MM.1S (cell line): Measurements from ENCODE around the gene GALC.

Source experiments
- DNase-seq: peaks from one replicate; pipeline ENCODE4 v3.0.0-alpha.2; 2015
- H2AFZ ChIP-seq: fragments of 300-600 bp; sonication (generic); 2 replicates; pipeline ENCODE4 v1.6.0; 2016; ENCODE audit warnings: antibody characterized with exemption, low read length
- H3F3A ChIP-seq: fragments of 300-600 bp; sonication (generic); 2 replicates; pipeline ENCODE4 v1.6.1; 2016; ENCODE audit warnings: mild to moderate bottlenecking, antibody characterized with exemption, low read length, moderate library complexity, mixed read lengths; ENCODE audit not compliant: insufficient read depth
- H3K27ac ChIP-seq: fragments of 300-600 bp; sonication (generic); 2 replicates; pipeline ENCODE4 v1.5.1; 2016; ENCODE audit warnings: mild to moderate bottlenecking, low read length
- H3K27me3 ChIP-seq: fragments of 300-600 bp; sonication (generic); replicated peaks from 2 replicates; pipeline ENCODE4 v1.6.0; 2016; ENCODE audit warnings: low read length; ENCODE audit not compliant: insufficient read depth
- H3K36me3 ChIP-seq: fragments of 300-600 bp; sonication (generic); replicated peaks from 2 replicates; pipeline ENCODE4 v1.6.1; 2016; ENCODE audit warnings: mild to moderate bottlenecking, low read length, mixed read lengths; ENCODE audit not compliant: insufficient read depth
- H3K4me1 ChIP-seq: fragments of 300-600 bp; sonication (generic); 2 replicates; pipeline ENCODE4 v1.6.1; 2016; ENCODE audit warnings: low read length, mixed read lengths
- H3K4me2 ChIP-seq: fragments of 300-600 bp; sonication (generic); 2 replicates; pipeline ENCODE4 v1.6.0; 2016; ENCODE audit warnings: low read depth, low read length
- H3K4me3 ChIP-seq: fragments of 300-600 bp; sonication (generic); 2 replicates; pipeline ENCODE4 v1.5.1; 2016; ENCODE audit warnings: low read length, mixed read lengths
- H3K79me2 ChIP-seq: fragments of 300-600 bp; sonication (generic); 2 replicates; pipeline ENCODE4 v1.6.1; 2016; ENCODE audit warnings: mixed run types, low read length, mixed read lengths
- H3K9ac ChIP-seq: fragments of 300-600 bp; sonication (generic); 2 replicates; pipeline ENCODE4 v1.6.1; 2016; ENCODE audit warnings: low read length, mixed read lengths
- H3K9me2 ChIP-seq: fragments of 300-600 bp; sonication (generic); replicated peaks from 2 replicates; pipeline ENCODE4 v1.6.1; 2016; ENCODE audit warnings: mild to moderate bottlenecking, low read length, mixed read lengths; ENCODE audit not compliant: insufficient read depth
- H3K9me3 ChIP-seq: fragments of 300-600 bp; sonication (generic); replicated peaks from 2 replicates; pipeline ENCODE4 v1.6.1; 2016; ENCODE audit warnings: mild to moderate bottlenecking, low read length, mixed read lengths; ENCODE audit not compliant: insufficient read depth
- H4K20me1 ChIP-seq: fragments of 300-600 bp; sonication (generic); 2 replicates; pipeline ENCODE4 v1.6.1; 2016; ENCODE audit warnings: mild to moderate bottlenecking, low read length, moderate library complexity, mixed read lengths; ENCODE audit not compliant: insufficient read depth
- EZH2 ChIP-seq: fragments of 300-600 bp; sonication (generic); optimal IDR thresholded peaks from 2 replicates; pipeline ENCODE3; 2017; ENCODE audit warnings: low read depth, mild to moderate bottlenecking, antibody characterized with exemption, low read length, mixed read lengths
- EZH2phosphoT487 ChIP-seq: fragments of 300-600 bp; sonication (generic); IDR thresholded peaks from 2 replicates; pipeline ENCODE4 v1.6.1; 2018; ENCODE audit warnings: antibody characterized with exemption, low read length
- TF ChIP-seq, protein P1 (sequence below): fragments of 300-600 bp; sonication (generic); IDR thresholded peaks from 2 replicates; pipeline ENCODE4 v1.5.1; 2016; ENCODE audit warnings: antibody characterized with exemption, low read length, mixed read lengths

GALC gene

DNA sequence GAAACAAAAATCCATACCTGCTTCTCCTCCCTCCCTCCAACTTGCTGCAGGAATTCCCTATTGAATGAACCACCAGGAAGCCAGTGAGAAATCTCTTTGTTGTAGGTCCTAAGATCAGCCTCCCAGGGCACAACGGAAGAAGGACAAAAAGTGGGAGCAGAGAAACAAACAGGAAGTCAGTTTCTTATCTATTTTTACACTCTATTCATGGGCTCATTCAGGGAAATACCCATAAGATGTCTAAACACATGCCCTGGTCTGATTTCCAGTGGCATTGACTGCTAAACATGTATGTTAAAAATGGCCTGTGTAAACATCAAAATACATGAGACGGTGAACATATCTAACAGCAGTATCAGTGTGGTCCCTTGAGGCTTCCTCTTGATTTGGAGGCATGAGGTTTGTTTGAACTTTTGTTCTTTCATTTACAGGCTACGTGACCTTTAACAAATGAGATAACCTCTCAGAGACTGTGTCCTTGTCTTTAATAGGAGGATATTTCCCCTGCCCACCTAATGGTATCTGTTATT is 30.7 kb upstream of the GALC start:
- H3K9me3 ChIP-seq: no peaks in the 10 kb centered on the region
- no peaks in the 10 kb centered on the region for H4K20me1 ChIP-seq
- H3K27me3 ChIP-seq: no peaks in the 10 kb centered on the region
- no peaks in the 10 kb centered on the region for H3F3A ChIP-seq
- TF ChIP-seq EZH2 (no peak), EZH2phosphoT487 (no peak)
- TF ChIP-seq, protein P1, sequence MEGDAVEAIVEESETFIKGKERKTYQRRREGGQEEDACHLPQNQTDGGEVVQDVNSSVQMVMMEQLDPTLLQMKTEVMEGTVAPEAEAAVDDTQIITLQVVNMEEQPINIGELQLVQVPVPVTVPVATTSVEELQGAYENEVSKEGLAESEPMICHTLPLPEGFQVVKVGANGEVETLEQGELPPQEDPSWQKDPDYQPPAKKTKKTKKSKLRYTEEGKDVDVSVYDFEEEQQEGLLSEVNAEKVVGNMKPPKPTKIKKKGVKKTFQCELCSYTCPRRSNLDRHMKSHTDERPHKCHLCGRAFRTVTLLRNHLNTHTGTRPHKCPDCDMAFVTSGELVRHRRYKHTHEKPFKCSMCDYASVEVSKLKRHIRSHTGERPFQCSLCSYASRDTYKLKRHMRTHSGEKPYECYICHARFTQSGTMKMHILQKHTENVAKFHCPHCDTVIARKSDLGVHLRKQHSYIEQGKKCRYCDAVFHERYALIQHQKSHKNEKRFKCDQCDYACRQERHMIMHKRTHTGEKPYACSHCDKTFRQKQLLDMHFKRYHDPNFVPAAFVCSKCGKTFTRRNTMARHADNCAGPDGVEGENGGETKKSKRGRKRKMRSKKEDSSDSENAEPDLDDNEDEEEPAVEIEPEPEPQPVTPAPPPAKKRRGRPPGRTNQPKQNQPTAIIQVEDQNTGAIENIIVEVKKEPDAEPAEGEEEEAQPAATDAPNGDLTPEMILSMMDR: no peak
- no peak overlapping the region for H2AFZ ChIP-seq
- no peak overlapping the region for H3K4me3 ChIP-seq
- H3K9ac ChIP-seq: no peak overlapping the region
- H3K9me2 ChIP-seq: no peaks in the 10 kb centered on the region
- no peaks in the 10 kb centered on the region for H3K79me2 ChIP-seq
- DNase-seq: no peak
- no peaks in the 10 kb centered on the region for H3K36me3 ChIP-seq
- H3K27ac ChIP-seq: no peak overlapping the region
- no peak overlapping the region for H3K4me2 ChIP-seq
- no peaks in the 10 kb centered on the region for H3K4me1 ChIP-seq

DNA sequence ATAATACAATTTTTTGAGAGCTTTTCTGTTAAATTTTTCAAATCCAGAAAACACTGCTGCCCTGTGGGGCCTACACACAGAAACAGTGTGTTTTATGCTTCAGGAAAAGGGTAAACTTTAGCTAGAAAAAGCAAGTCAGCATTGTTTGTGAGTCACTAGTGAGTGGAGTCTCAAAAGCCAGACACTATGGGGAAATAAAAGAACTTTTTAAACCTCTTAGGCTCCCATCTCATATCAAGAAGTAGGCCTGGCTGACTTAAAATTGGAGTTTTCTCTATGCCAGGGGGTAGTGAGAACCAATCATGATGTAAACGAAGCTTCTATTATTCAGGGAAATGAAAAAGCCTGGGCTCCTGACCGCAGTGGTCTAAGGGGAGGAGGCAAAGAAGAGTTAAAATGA is 24.6 kb upstream of the GALC start:
- no peak for DNase-seq
- H3K9me3 ChIP-seq: no peaks in the 10 kb centered on the region

DNA sequence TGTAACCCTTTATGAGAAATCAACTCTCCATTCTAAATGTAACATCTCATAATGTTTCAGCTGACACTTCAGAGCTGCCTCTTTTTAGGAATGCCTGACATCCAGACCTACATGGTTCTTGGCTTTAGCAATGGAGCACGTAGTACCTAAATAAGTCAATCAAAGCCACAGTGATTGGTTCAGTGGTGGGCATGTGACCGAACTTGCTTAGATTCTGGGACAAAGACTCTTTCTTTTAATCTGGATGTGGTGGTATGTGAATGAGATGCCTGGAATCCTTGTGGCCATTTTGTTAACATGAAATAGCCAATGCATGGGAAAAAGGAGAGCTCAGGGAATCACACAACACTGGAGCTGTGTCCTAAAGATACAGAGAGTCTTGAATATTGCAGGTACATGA is 23.8 kb upstream of the GALC start:
- no peaks in the 10 kb centered on the region for H3K4me1 ChIP-seq

More for the DNA sequence above, 24.6 kb upstream of the GALC start:
- Histone ChIP-seq H3K4me3 (no peak overlapping the region), H3K9me2 (no peaks in the 10 kb centered on the region), H2AFZ (no peak overlapping the region), H3K9ac (no peak overlapping the region), H3K27me3 (no peaks in the 10 kb centered on the region), H3F3A (no peaks in the 10 kb centered on the region), H3K36me3 (no peaks in the 10 kb centered on the region), H3K79me2 (no peaks in the 10 kb centered on the region), H3K4me2 (no peak overlapping the region), H4K20me1 (no peaks in the 10 kb centered on the region), H3K27ac (no peak overlapping the region), H3K4me1 (no peaks in the 10 kb centered on the region)
- TF ChIP-seq EZH2 (no peak), EZH2phosphoT487 (no peak)
- TF ChIP-seq, protein P1: no peak

More for the DNA sequence above, 23.8 kb upstream of the GALC start:
- H3K9me3 ChIP-seq: no peaks in the 10 kb centered on the region
- no peaks in the 10 kb centered on the region for H3F3A ChIP-seq
- no peak overlapping the region for H3K4me3 ChIP-seq
- no peaks in the 10 kb centered on the region for H3K36me3 ChIP-seq
- H3K9me2 ChIP-seq: no peaks in the 10 kb centered on the region
- H3K79me2 ChIP-seq: no peaks in the 10 kb centered on the region
- DNase-seq: no peak
- no peaks in the 10 kb centered on the region for H3K27me3 ChIP-seq
- H3K4me2 ChIP-seq: no peak overlapping the region
- no peak overlapping the region for H3K27ac ChIP-seq
- H3K9ac ChIP-seq: no peak overlapping the region
- no peak overlapping the region for H2AFZ ChIP-seq
- H4K20me1 ChIP-seq: no peaks in the 10 kb centered on the region
- TF ChIP-seq, protein P1: no peak
- TF ChIP-seq EZH2 (no peak), EZH2phosphoT487 (no peak)
